Measurements from ENCODE around the gene FAF1.

DNA sequence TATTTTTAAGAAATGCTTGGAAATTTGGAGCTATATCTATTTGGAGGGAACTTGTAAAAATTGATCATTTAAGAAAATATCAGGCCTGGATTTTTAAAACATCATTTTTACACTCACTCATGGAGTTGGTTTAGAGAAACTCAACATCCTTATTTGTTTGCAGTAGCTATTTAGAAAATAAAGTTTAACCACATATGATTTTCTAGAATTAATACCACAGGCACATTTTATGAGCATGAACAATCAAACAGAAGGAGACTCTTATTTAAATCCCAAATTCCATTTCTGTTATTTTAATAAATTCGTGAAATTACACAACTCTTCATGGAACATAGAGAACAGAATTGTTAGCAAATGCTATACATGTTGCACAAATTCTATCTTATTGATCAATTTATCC, 13.2 kb upstream of the FAF1 start:
- TF ChIP-seq POLR2A (IDR thresholded peaks at IDR 0.05) = no peak
- no peak for TF ChIP-seq CTCF (IDR thresholded peaks at IDR 0.05)
- TF ChIP-seq EP300 (IDR thresholded peaks at IDR 0.05; ENCODE audit: low read depth) = no peak

Measured in transverse colon (tissue), 3 donors.